ENCODE results near the gene FAF1. TPM values are rescaled to one million over a fixed set of nuclear protein-coding genes. Genes with fewer than 3 reads are reported as not detected.
A peak's percentile ranks its signal among the peaks of the same experiment; 100 is the strongest.
"Not testable (repeated sequence)": the region's sequence is repeated elsewhere in the genome, so short reads cannot be mapped to it uniquely, and the experiment has no call there.

Gene FAF1
- total RNA-seq, 2 donors from 2014 or later: 60.3 to 66.7 TPM

GRCh38 chr1:50878434-50878833 is 81.6 kb downstream of the FAF1 start:
- intact Hi-C loops (cut with DNase I): no loop called here
- H3K9ac ChIP-seq (ENCODE audit: low read depth in 2 of 2, low read length in 2 of 2): no peak overlapping the region
- TF ChIP-seq CTCF (IDR thresholded peaks at IDR 0.05): no peak

GRCh38 chr1:50877641-50878040 is 82.4 kb downstream of the FAF1 start:
- H3K4me1 ChIP-seq: no peaks in the 10 kb centered on the region
- H3K27me3 ChIP-seq: no peaks in the 10 kb centered on the region
- no peak overlapping the region for H3K4me3 ChIP-seq
- DNase-seq: no peak
- no peaks in the 10 kb centered on the region for H3K36me3 ChIP-seq
- no peaks in the 10 kb centered on the region for H3K9me3 ChIP-seq
- no peak overlapping the region for H3K27ac ChIP-seq
- no peak for TF ChIP-seq CTCF (IDR thresholded peaks at IDR 0.05)
- intact Hi-C loops (cut with DNase I): no loop called here
- H3K9ac ChIP-seq (ENCODE audit: low read depth in 2 of 2, low read length in 2 of 2): no peak overlapping the region

More at GRCh38 chr1:50878434-50878833, 81.6 kb downstream of the FAF1 start:
- Histone ChIP-seq H3K27me3 (no peaks in the 10 kb centered on the region), H3K27ac (no peak overlapping the region), H3K9me3 (no peaks in the 10 kb centered on the region), H3K36me3 (no peaks in the 10 kb centered on the region), H3K4me3 (no peak overlapping the region), H3K4me1 (no peaks in the 10 kb centered on the region)
- no peak for DNase-seq

GRCh38 chr1:50873458-50874187 is 86.4 kb downstream of the FAF1 start:
- Histone ChIP-seq H3K9ac (ENCODE audit: low read depth in 2 of 2, low read length in 2 of 2) (no peak overlapping the region), H3K27ac (no peak overlapping the region), H3K27me3 (no peaks in the 10 kb centered on the region), H3K4me1 (no peaks in the 10 kb centered on the region), H3K9me3 (no peaks in the 10 kb centered on the region), H3K36me3 (no peaks in the 10 kb centered on the region), H3K4me3 (no peak overlapping the region)
- DNase-seq: peak; percentile 86
- TF ChIP-seq CTCF (IDR thresholded peaks at IDR 0.05): peak; percentile 42
- intact Hi-C loops (cut with DNase I): no loop called here

DNA sequence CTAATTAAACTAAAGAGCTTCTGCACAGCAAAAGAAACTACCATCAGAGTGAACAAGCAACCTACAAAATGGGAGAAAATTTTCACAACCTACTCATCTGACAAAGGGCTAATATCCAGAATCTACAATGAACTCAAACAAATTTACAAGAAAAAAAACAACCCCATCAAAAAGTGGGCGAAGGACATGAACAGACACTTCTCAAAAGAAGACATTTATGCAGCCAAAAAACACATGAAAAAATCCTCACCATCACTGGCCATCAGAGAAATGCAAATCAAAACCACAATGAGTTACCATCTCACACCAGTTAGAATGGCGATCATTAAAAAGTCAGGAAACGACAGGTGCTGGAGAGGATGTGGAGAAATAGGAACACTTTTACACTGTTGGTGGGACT is 95.2 kb downstream of the FAF1 start:
- H3K27ac ChIP-seq; H3K4me3 ChIP-seq; H3K36me3 ChIP-seq; DNase-seq; intact Hi-C loops (cut with DNase I); H3K9ac ChIP-seq (ENCODE audit: low read depth in 2 of 2, low read length in 2 of 2); H3K4me1 ChIP-seq; H3K9me3 ChIP-seq; H3K27me3 ChIP-seq: not testable (repeated sequence)

DNA sequence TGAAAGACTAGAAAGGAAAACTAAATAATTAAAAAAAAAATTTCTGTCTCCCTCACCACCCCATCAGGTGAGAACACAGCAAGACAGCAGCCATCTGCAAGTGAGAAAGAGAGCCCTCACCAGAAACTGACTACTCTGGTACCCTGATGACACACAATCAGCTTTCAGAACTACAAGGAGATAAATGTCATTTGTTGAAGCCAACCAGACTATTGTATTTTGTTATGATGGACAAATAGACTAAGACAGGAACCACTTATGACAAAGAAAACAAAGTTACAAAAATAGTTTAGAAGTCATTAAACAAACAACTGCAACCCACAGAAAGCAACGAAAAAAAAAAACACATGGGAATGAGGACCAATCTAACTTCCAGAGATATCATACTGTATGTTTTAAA is 98.3 kb downstream of the FAF1 start:
- Histone ChIP-seq H3K4me1 (no peaks in the 10 kb centered on the region), H3K9ac (ENCODE audit: low read depth in 2 of 2, low read length in 2 of 2) (no peak overlapping the region), H3K27ac (no peak overlapping the region), H3K9me3 (no peaks in the 10 kb centered on the region), H3K36me3 (no peaks in the 10 kb centered on the region), H3K27me3 (no peaks in the 10 kb centered on the region), H3K4me3 (no peak overlapping the region)
- no peak for TF ChIP-seq CTCF (IDR thresholded peaks at IDR 0.05)
- DNase-seq: no peak
- intact Hi-C loops (cut with DNase I): no loop called here

DNA sequence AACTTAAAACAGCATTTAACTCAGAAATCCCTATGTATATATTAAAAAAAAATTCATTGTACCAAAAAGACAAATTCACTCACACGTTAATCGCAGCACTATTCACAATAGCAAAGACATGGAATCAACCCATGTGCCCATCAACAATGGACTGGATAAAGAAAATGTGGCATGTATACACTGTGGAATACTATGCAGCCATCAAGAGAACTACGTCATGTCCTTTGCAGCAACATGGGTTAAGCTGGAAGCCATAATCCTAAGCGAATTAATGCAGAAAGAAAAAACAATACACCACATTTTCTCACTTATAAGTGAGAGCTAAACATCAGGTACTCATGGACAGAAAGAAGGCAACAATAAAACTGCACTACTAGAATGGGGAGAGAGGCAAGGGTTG is 99.4 kb downstream of the FAF1 start:
- no peak overlapping the region for H3K4me3 ChIP-seq
- no peak overlapping the region for H3K27ac ChIP-seq
- no peaks in the 10 kb centered on the region for H3K36me3 ChIP-seq
- H3K9me3 ChIP-seq: no peaks in the 10 kb centered on the region
- no peaks in the 10 kb centered on the region for H3K27me3 ChIP-seq
- intact Hi-C loops (cut with DNase I): no loop called here
- no peak for TF ChIP-seq CTCF (IDR thresholded peaks at IDR 0.05)
- no peak for DNase-seq
- H3K4me1 ChIP-seq: no peaks in the 10 kb centered on the region
- H3K9ac ChIP-seq (ENCODE audit: low read depth in 2 of 2, low read length in 2 of 2): no peak overlapping the region
